ENCODE measurements around the gene LCMT1. TPM values are rescaled to one million over a fixed set of nuclear protein-coding genes. Genes with fewer than 3 reads are reported as not detected.

The LCMT1 gene
- total RNA-seq, 1 donor from 2014 or later = 32.1 TPM

GRCh38 chr16:25192096-25192495 is 80.6 kb downstream of the LCMT1 start:
- DNase-seq (ENCODE audit: low read depth) = no peak
- FAIRE-seq = no peak

GRCh38 chr16:25194273-25194878 is 82.8 kb downstream of the LCMT1 start:
- H3K27me3 ChIP-seq (ENCODE audit: control insufficient read depth, insufficient read depth, low read length) = no peaks in the 10 kb centered on the region
- H3K36me3 ChIP-seq (ENCODE audit: control insufficient read depth, insufficient read depth, low read length) = no peaks in the 10 kb centered on the region
- FAIRE-seq (no peak), DNase-seq (ENCODE audit: low read depth) (no peak)
- no peak overlapping the region for H3K4me3 ChIP-seq (ENCODE audit: low read depth, low read length)
- no peak for TF ChIP-seq CTCF (IDR thresholded peaks at IDR 0.05; ENCODE audit: insufficient read depth, low read length, severe bottlenecking)

More at GRCh38 chr16:25192096-25192495, 80.6 kb downstream of the LCMT1 start:
- H3K27me3 ChIP-seq (ENCODE audit: control insufficient read depth, insufficient read depth, low read length) = no peaks in the 10 kb centered on the region
- H3K4me3 ChIP-seq (ENCODE audit: low read depth, low read length) = no peak overlapping the region
- no peaks in the 10 kb centered on the region for H3K36me3 ChIP-seq (ENCODE audit: control insufficient read depth, insufficient read depth, low read length)
- no peak for TF ChIP-seq CTCF (IDR thresholded peaks at IDR 0.05; ENCODE audit: insufficient read depth, low read length, severe bottlenecking)

- TF ChIP-seq CTCF (IDR thresholded peaks at IDR 0.05; ENCODE audit: insufficient read depth, low read length, severe bottlenecking) = no peak
- Histone ChIP-seq H3K27me3 (ENCODE audit: control insufficient read depth, insufficient read depth, low read length) (no peaks in the 10 kb centered on the region), H3K4me3 (ENCODE audit: low read depth, low read length) (no peak overlapping the region), H3K36me3 (ENCODE audit: control insufficient read depth, insufficient read depth, low read length) (no peaks in the 10 kb centered on the region)
- FAIRE-seq = no peak
- DNase-seq (ENCODE audit: low read depth) = peak; percentile 17
Measured at GRCh38 chr16:25198021-25198420, 86.5 kb downstream of the LCMT1 start.

GRCh38 chr16:25199457-25199856 is 87.9 kb downstream of the LCMT1 start:
- no peaks in the 10 kb centered on the region for H3K36me3 ChIP-seq (ENCODE audit: control insufficient read depth, insufficient read depth, low read length)
- TF ChIP-seq CTCF (IDR thresholded peaks at IDR 0.05; ENCODE audit: insufficient read depth, low read length, severe bottlenecking) = no peak
- H3K27me3 ChIP-seq (ENCODE audit: control insufficient read depth, insufficient read depth, low read length) = no peaks in the 10 kb centered on the region
- DNase-seq (ENCODE audit: low read depth) (no peak), FAIRE-seq (no peak)
- H3K4me3 ChIP-seq (ENCODE audit: low read depth, low read length) = no peak overlapping the region

GRCh38 chr16:25210758-25211157 is 99.2 kb downstream of the LCMT1 start:
- peak; percentile 21 for DNase-seq (ENCODE audit: low read depth)
- TF ChIP-seq CTCF (IDR thresholded peaks at IDR 0.05; ENCODE audit: insufficient read depth, low read length, severe bottlenecking) = no peak
- H3K36me3 ChIP-seq (ENCODE audit: control insufficient read depth, insufficient read depth, low read length) = no peaks in the 10 kb centered on the region
- H3K4me3 ChIP-seq (ENCODE audit: low read depth, low read length) = no peak overlapping the region
- FAIRE-seq = no peak
- no peaks in the 10 kb centered on the region for H3K27me3 ChIP-seq (ENCODE audit: control insufficient read depth, insufficient read depth, low read length)

GRCh38 chr16:25212636-25213035 is 101.1 kb downstream of the LCMT1 start:
- Histone ChIP-seq H3K4me3 (ENCODE audit: low read depth, low read length) (no peak overlapping the region), H3K36me3 (ENCODE audit: control insufficient read depth, insufficient read depth, low read length) (no peaks in the 10 kb centered on the region), H3K27me3 (ENCODE audit: control insufficient read depth, insufficient read depth, low read length) (no peaks in the 10 kb centered on the region)
- no peak for FAIRE-seq
- no peak for TF ChIP-seq CTCF (IDR thresholded peaks at IDR 0.05; ENCODE audit: insufficient read depth, low read length, severe bottlenecking)
- DNase-seq (ENCODE audit: low read depth) = no peak
